GM12801 (cell line): ENCODE measurements around the gene CCNDBP1.

ENCODE experiments used
- TF ChIP-seq, protein P1 (sequence below): IDR thresholded peaks from one replicate; pipeline ENCODE4 v1.5.1; 2011; ENCODE audit warnings: control low read depth; ENCODE audit not compliant: insufficient read length; ENCODE audit errors: extremely low read depth

The CCNDBP1 gene

DNA sequence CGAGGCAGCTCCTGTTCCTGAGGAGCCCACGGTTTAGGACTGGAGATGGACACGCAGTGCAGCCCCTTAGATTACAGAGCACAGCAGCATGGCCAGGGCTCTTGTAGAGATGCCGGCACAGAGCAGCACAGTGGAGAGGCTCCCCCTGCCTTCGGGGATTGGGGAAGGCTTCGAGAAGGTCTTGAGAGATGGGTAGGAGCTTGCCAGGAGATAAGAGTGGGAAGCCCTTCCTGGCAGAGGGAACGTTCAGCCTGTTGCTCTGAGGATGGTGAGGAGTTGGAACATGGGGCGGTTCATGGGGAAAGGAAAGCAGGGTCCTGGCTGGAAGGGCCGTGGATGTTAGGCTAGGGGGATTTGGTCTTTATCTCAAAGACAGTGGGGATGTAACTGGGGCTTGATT, 25.6 kb downstream of the CCNDBP1 start:
- TF ChIP-seq, protein P1, sequence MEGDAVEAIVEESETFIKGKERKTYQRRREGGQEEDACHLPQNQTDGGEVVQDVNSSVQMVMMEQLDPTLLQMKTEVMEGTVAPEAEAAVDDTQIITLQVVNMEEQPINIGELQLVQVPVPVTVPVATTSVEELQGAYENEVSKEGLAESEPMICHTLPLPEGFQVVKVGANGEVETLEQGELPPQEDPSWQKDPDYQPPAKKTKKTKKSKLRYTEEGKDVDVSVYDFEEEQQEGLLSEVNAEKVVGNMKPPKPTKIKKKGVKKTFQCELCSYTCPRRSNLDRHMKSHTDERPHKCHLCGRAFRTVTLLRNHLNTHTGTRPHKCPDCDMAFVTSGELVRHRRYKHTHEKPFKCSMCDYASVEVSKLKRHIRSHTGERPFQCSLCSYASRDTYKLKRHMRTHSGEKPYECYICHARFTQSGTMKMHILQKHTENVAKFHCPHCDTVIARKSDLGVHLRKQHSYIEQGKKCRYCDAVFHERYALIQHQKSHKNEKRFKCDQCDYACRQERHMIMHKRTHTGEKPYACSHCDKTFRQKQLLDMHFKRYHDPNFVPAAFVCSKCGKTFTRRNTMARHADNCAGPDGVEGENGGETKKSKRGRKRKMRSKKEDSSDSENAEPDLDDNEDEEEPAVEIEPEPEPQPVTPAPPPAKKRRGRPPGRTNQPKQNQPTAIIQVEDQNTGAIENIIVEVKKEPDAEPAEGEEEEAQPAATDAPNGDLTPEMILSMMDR, result no peak

DNA sequence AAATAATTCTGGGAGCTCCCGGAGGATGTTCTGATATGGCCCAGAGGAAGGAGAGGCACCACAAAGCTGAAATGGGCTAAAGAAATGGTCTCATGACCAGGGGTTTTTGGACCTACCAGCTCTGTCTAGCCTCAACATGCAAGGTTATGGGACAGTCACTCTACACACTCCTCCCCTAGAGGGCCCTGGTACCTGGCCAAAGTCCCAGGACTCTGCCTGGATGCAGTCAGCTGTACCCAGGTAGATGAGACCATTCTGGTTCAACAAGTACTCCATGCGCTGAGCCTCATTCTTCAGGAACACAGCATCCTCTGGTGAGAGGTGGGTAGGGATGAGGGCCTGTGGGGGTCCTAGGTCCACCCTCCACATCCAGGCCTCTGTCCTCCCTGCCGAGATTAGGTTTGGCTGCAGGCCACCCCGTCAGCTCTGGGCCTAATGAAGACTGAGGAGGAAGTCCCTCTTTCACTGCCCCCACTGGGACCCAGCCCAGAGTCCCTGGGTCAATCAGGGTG, 26.1 kb downstream of the CCNDBP1 start:
- TF ChIP-seq, protein P1, result no peak

DNA sequence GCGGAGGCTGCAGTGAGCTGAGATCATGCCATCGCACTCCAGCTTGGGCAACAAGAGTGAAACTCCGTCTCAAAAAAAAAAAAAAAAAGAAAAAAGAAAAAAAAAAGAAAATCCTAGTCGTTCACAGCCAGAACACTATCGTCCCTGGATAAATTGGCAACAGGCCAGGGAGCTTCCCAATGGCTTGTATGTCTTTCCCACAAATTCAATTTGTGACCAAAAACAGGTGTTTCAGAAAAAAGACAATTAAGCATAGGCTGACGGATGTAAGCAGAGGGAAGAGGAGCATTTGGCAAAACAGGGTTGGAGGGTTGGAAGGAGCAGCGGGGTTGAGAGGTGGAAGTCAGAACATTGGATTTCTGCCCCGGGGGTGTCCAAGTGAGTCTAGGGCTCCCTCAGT, 27.1 kb downstream of the CCNDBP1 start:
- TF ChIP-seq, protein P1, result no peak

DNA sequence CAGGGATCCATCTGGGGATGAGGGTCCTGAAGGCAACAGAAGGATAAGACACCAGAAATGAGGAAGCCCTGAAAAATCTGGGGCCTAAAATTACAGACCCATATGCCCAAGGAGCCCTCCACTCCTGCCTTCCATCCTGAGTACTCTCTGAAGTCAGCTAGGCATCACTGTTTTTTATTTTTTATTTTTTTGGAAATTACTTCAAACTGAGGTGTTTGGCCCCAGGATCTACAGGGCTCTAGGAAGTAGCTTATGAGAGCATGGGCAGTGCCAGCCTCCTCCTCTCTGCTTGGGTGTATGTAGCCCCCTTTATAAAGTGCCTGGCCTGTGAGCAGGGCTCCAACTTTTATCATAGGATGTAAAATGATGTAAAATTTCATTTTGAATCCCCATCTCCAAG, 27.7 kb downstream of the CCNDBP1 start:
- TF ChIP-seq, protein P1, result no peak

DNA sequence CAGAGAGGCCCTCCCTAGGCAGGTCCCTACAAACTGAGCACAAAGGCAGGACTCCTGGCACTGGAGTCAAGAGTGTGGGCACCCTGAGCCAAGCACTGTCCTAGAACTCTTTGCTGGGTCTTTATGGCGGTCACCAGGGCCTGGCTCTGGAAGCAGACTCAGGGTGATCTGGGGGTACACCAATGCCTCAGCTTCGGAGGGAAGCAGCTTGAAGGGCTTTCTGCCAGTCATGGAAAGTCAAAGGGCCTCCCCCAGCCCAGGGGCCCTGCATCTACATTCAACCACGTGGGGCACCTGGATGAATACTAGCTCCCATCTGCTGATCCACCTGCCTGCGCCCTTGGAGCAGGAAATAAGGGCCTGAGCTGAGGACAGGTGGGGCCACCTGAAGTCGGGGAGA, 28.3 kb downstream of the CCNDBP1 start:
- TF ChIP-seq, protein P1, result no peak

DNA sequence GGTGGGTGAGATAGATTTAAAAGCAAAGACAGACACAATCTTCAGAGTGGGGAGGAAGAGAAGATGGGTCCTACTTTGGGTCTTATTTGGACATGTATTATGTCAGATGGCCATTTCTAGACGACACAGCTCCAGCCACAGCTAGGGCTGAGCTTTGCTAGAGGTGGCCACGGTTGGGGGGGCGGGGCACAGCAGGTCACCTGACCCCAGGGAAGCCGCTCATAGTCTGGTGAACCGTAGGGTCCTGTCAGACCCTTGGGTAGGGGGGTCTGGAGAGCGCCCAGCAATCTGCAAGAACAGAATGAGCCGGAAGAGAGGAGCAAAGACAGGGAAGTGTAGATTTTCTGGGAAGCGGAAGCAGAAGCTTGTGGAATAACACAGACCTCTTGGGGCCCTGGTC, 29.0 kb downstream of the CCNDBP1 start:
- TF ChIP-seq, protein P1, result no peak

DNA sequence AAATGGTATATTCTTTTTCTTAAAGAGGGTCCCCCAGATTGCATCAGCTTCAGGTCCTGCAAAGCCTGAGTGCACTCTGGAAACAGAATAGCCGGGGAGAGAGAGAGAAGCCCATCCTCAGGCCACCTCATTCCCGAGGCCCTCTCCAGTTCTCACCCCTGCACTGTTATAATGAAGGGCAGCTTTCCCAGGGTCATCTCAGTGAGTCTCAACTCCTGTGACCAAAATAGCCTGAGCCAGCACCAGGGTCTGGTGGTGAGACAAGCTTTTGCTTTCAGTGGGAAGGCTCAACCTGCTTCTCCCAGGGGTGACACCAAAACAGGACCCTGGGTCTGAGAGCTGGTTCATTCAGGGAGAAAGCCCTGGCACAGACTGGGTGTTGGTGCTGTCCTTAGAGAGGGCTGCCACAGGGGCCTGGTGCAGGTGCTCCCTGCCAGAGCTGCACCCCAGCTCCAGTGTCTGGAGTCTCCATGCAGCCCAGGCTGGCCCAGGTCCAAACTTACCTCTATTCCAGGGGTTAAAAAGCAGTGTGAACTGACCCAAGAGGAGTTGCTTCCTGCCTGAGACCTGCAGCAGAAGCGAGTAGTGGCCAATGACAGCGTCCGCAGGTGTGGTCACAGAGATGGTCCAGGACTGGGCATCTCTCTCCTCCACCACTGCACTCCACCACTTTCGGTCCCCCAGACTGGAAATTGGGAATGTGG, 29.5 kb downstream of the CCNDBP1 start:
- TF ChIP-seq, protein P1, result no peak
